HCT116 (cell line): ENCODE data around the gene PTGER1. TPM values are rescaled to one million over a fixed set of nuclear protein-coding genes. Genes with fewer than 3 reads are reported as not detected.

ENCODE experiments used
- ATAC-seq: fragments of 200-7000 bp; cut with Tn5 transposase; 2 replicates; pipeline ENCODE4 v1.9.1; 2020; ENCODE audit warnings: mild to moderate bottlenecking, moderate library complexity
- BruUV-seq: library from RNA; stranded (reverse); fragments of 400-500 nt; replicated peaks from 2 replicates; lab custom pipeline; 2021; lab: Mats Ljungman, UMichigan
- CTCF ChIA-PET: fragments of 300-600 bp; sonication (Branson Sonifier 250); formaldehyde crosslinking; loops from one replicate; lab custom pipeline; 2021; ENCODE audit warnings: antibody characterized with exemption; lab: Charles Lee
- POLR2A ChIA-PET: fragments of 300-600, 350-600 bp; sonication (Branson Sonifier 250); formaldehyde crosslinking; loops from one replicate; lab custom pipeline; 2021; ENCODE audit warnings: antibody characterized with exemption; lab: Charles Lee
- RAD21 ChIA-PET, 2 experiments: fragments of 300-600 bp; sonication (Branson Sonifier 250); formaldehyde crosslinking; loops; one replicate each; lab custom pipeline; 2023; ENCODE audit warnings: low total read pairs in 2 of 2; ENCODE audit not compliant: uncharacterized antibody in 2 of 2, unreplicated experiment in 2 of 2, low non-redundant PET in 1 of 2; lab: Charles Lee
- DNase-seq: peaks from one replicate; pipeline ENCODE4 v3.0.0-alpha.2; 2010; ENCODE audit warnings: low read depth, low spot score
- H2AFZ ChIP-seq: fragments of 200-600 bp; shearing (Covaris generic), sonication (generic); 2 replicates; pipeline ENCODE4 v1.6.1; 2017; ENCODE audit warnings: low read depth, mixed run types, mixed read lengths, antibody characterized with exemption, low read length; ENCODE audit not compliant: poor library complexity, severe bottlenecking
- H3K27ac ChIP-seq: 2 replicates; pipeline ENCODE4 v1.5.1; 2012; ENCODE audit warnings: low read depth, low read length
- H3K27me3 ChIP-seq: fragments of 200-600 bp; sonication (generic); 2 replicates; pipeline ENCODE4 v1.6.1; 2016; ENCODE audit warnings: mixed run types, low read length, mixed read lengths; ENCODE audit not compliant: insufficient read depth
- H3K36me3 ChIP-seq, 2 experiments: fragments of 200-500 bp in 1 of 2; fragments of 200-600 bp in 1 of 2; sonication (Bioruptor generic) in 1 of 2; sonication (generic) in 1 of 2; 2 replicates each; pipeline versions ENCODE4 v1.5.1 to v1.6.1; 2014 to 2016; ENCODE audit warnings: low read length in 2 of 2, inconsistent platforms in 1 of 2, mixed read lengths in 1 of 2, mixed run types in 1 of 2; ENCODE audit not compliant: insufficient read depth in 2 of 2, control insufficient read depth in 1 of 2
- H3K4me1 ChIP-seq, 2 experiments: fragments of 200-600 bp in 1 of 2; sonication (generic) in 1 of 2; 2 replicates each; pipeline versions ENCODE4 v1.5.1 to v1.6.1; 2012 to 2017; ENCODE audit warnings: low read length in 2 of 2, inconsistent platforms in 1 of 2, mild to moderate bottlenecking in 1 of 2, mixed read lengths in 1 of 2, mixed run types in 1 of 2, moderate library complexity in 1 of 2; ENCODE audit not compliant: insufficient read depth in 2 of 2, control insufficient read depth in 1 of 2
- H3K4me2 ChIP-seq: fragments of 200-600 bp; sonication (generic); 2 replicates; pipeline ENCODE4 v1.6.1; 2017; ENCODE audit warnings: mixed run types, low read length, mixed read lengths
- H3K4me3 ChIP-seq, 2 experiments: fragments of 200-600 bp in 1 of 2; sonication (generic) in 1 of 2; replicated peaks in 1 of 2; 2 replicates each; pipeline ENCODE4 v1.5.1; 2011 to 2016; ENCODE audit warnings: low read length in 2 of 2, control low read depth in 1 of 2, low read depth in 1 of 2, mild to moderate bottlenecking in 1 of 2, mixed read lengths in 1 of 2, mixed run types in 1 of 2
- H3K79me2 ChIP-seq: fragments of 200-600 bp; sonication (generic); 2 replicates; pipeline ENCODE4 v1.6.1; 2017; ENCODE audit warnings: mild to moderate bottlenecking, mixed run types, low read length, moderate library complexity, mixed read lengths; ENCODE audit not compliant: insufficient read depth
- H3K9ac ChIP-seq: fragments of 200-600 bp; sonication (generic); 2 replicates; pipeline ENCODE4 v1.6.1; 2016; ENCODE audit warnings: low read length, mixed read lengths
- H3K9me2 ChIP-seq: fragments of 200-600 bp; sonication (generic), shearing (Covaris generic); 2 replicates; pipeline ENCODE4 v1.6.1; 2017; ENCODE audit warnings: mixed run types, mild to moderate bottlenecking, moderate library complexity; ENCODE audit not compliant: insufficient read depth
- H3K9me3 ChIP-seq, 2 experiments: fragments of 200-500 bp in 1 of 2; fragments of 200-600 bp in 1 of 2; sonication (Bioruptor generic) in 1 of 2; sonication (generic) in 1 of 2; 2 replicates each; pipeline ENCODE4 v1.6.1; 2014 to 2017; ENCODE audit warnings: low read length in 2 of 2, mixed read lengths in 2 of 2, inconsistent platforms in 1 of 2, low read depth in 1 of 2, mild to moderate bottlenecking in 1 of 2, mixed run types in 1 of 2, moderate library complexity in 1 of 2; ENCODE audit not compliant: control insufficient read depth in 1 of 2, insufficient read depth in 1 of 2
- H4K20me1 ChIP-seq: fragments of 200-600 bp; sonication (generic), shearing (Covaris generic); 2 replicates; pipeline ENCODE4 v1.6.1; 2017; ENCODE audit warnings: mixed run types, mild to moderate bottlenecking, moderate library complexity; ENCODE audit not compliant: insufficient read depth
- CBX3 ChIP-seq: IDR thresholded peaks from 2 replicates; pipeline ENCODE4 v1.6.1; 2012; ENCODE audit warnings: low read depth
- CEBPB ChIP-seq: IDR thresholded peaks from 2 replicates; pipeline ENCODE4 v1.6.1; 2012; ENCODE audit warnings: low read depth
- EGR1 ChIP-seq: IDR thresholded peaks from 2 replicates; pipeline ENCODE4 v1.6.1; 2012; ENCODE audit warnings: low read depth
- ELF1 ChIP-seq: IDR thresholded peaks from 2 replicates; pipeline ENCODE4 v1.6.1; 2012; ENCODE audit warnings: low read depth, borderline replicate concordance
- EZH2 ChIP-seq: fragments of 200-600 bp; sonication (generic); IDR thresholded peaks from 2 replicates; pipeline ENCODE4 v1.6.1; 2017; ENCODE audit warnings: antibody characterized with exemption, mixed run types
- FOSL1 ChIP-seq: IDR thresholded peaks from 2 replicates; pipeline ENCODE4 v1.6.1; 2012; ENCODE audit warnings: low read depth
- JUND ChIP-seq: IDR thresholded peaks from 2 replicates; pipeline ENCODE4 v1.6.1; 2012
- POLR2A ChIP-seq: IDR thresholded peaks from 2 replicates; pipeline ENCODE4 v1.7.0; 2011; ENCODE audit warnings: borderline replicate concordance; ENCODE audit not compliant: insufficient read depth, insufficient read length; ENCODE audit errors: extremely low read depth
- POLR2AphosphoS5 ChIP-seq: IDR thresholded peaks from 2 replicates; pipeline ENCODE4 v1.6.1; 2011; ENCODE audit warnings: mild to moderate bottlenecking, low read depth, low read length, moderate library complexity
- RAD21 ChIP-seq: IDR thresholded peaks from 2 replicates; pipeline ENCODE4 v1.6.1; 2012; ENCODE audit warnings: low read depth, mild to moderate bottlenecking
- REST ChIP-seq: IDR thresholded peaks from 2 replicates; pipeline ENCODE4 v1.6.1; 2012; ENCODE audit warnings: low read depth
- SP1 ChIP-seq: IDR thresholded peaks from 2 replicates; pipeline ENCODE4 v1.6.1; 2012; ENCODE audit warnings: low read depth
- TCF7L2 ChIP-seq: IDR thresholded peaks from 2 replicates; pipeline ENCODE4 v1.7.0; 2011; ENCODE audit warnings: borderline replicate concordance, inconsistent platforms; ENCODE audit not compliant: insufficient read depth, insufficient read length; ENCODE audit errors: extremely low read depth
- YY1 ChIP-seq: IDR thresholded peaks from 2 replicates; pipeline ENCODE4 v1.6.1; 2011; ENCODE audit warnings: low read length, low read depth, moderate library complexity, mild to moderate bottlenecking; ENCODE audit not compliant: insufficient replicate concordance; ENCODE audit errors: extremely low read depth
- ZNF274 ChIP-seq: fragments of 200-500 bp; sonication (Bioruptor generic); IDR thresholded peaks from 2 replicates; pipeline ENCODE4 v1.6.1; 2014; ENCODE audit warnings: mild to moderate bottlenecking, low read depth, low read length, inconsistent platforms
- intact Hi-C: fragments of 100-400 bp; cut with micrococcal nuclease; formaldehyde crosslinking; loops from 2 replicates; pipeline ENCODE4 v1.10.0; 2022
- total RNA-seq: library from RNA; stranded (reverse); gene quantifications from one replicate; pipeline ENCODE4 v1.2.1, GENCODE V29; 2021; ENCODE audit not compliant: unreplicated experiment
- TF ChIP-seq, protein P1 (sequence below): IDR thresholded peaks from 2 replicates; pipeline ENCODE4 v1.6.1; 2012
- TF ChIP-seq, protein P2 (sequence below): IDR thresholded peaks from 2 replicates; pipeline ENCODE4 v1.6.1; 2012
- TF ChIP-seq, protein P3 (sequence below): IDR thresholded peaks from 2 replicates; pipeline ENCODE4 v1.6.1; 2011; ENCODE audit warnings: mild to moderate bottlenecking, low read length, moderate library complexity; ENCODE audit not compliant: insufficient replicate concordance; ENCODE audit errors: extremely low read depth

PTGER1 gene
- total RNA-seq, 1 experiment from 2014 or later = 1.1 TPM

DNA sequence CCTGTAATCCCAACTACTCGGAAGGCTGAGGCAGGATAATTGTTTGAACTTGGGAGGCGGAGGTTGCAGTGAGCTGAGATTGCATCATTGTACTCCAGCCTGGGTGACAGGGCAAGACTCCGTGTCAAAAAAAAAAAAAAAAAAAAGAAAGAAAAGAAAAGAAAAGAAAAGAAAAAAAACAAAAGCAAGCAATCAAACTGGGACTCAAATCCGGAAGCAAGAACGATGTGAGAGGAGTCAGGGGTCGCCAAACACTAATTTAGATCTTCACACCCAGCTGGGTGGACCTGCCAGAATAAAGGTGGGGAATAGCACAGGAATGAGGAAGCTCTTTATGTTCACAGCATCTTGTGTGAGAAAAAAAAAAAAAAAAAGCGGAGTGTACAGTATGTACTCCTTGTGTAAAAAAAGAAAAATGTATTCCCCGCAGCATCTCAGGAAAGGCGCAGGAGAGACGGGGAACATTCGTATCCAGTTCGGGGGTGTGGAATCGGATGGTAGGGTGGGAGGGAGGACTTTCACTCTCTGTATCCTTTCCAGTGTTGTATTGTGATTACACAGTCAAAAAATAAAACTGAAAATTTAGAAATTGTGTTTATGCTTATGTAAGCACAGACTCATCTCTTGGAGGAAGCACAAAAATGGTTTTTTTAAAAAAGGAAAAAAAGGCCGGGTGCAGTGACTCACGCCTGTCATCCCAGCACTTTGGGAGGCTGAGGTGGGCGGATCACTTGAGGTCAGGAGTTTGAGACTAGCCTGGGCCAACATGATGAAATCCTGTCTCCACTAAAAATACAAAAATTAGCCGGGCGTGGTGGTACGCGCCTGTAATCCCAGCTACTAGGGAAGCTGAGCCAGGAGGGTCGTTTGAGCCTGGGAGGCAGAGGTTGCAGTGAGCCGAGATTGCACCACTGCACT is 35.4 kb upstream of the PTGER1 start:
- H3K9ac ChIP-seq = peak overlapping the region; percentile 41
- no peaks in the 10 kb centered on the region for H3K9me2 ChIP-seq
- no peaks in the 10 kb centered on the region for H3K9me3 ChIP-seq
- ATAC-seq = no peak; the same call in 1 of the 2 replicates
- peaks cover 3 to 12% of the 10 kb centered on the region in 2 experiments; a peak in 3 of 4 replicates for H3K36me3 ChIP-seq
- POLR2A ChIA-PET = interaction anchor here (0.7 to 8.7 kb wide), 4 partner anchors 9 to 263 kb away, joined by 3 to 112 read pairs (median 7); partner anchors contain the start of genes DNAJB1 and GIPC1
- no peaks in the 10 kb centered on the region for H3K27me3 ChIP-seq
- RAD21 ChIA-PET = interaction anchor here in 1 of 2 experiments (0.6 kb wide), 1 partner anchor 962 kb away, joined by 3 read pairs; no protein-coding TSS in a partner anchor
- intact Hi-C loops = no loop called here
- no peak for DNase-seq
- H2AFZ ChIP-seq = no peak overlapping the region
- peaks cover 68 to 96% of the 10 kb centered on the region in 2 experiments for H3K4me1 ChIP-seq
- CTCF ChIA-PET = interaction anchor here (1.5 kb wide), 1 partner anchor 40 kb away, joined by 4 read pairs; no protein-coding TSS in a partner anchor
- H3K79me2 ChIP-seq = peaks cover 18% of the 10 kb centered on the region
- BruUV-seq = no TSS peak
- peaks cover 17% of the 10 kb centered on the region; the same call in 1 of the 2 replicates for H4K20me1 ChIP-seq
- peak overlapping the region; percentile 51 for H3K27ac ChIP-seq
- H3K4me3 ChIP-seq = peak overlapping the region; percentile 2 to 24; a peak in 2 of 4 replicates
- H3K4me2 ChIP-seq = peak overlapping the region; percentile 76
- TF ChIP-seq POLR2AphosphoS5 = no peak
- 0 out of 2 replicates have a peak, but pooled peaks have one; percentile 12 for TF ChIP-seq CBX3
- no peak for TF ChIP-seq POLR2A
- TF ChIP-seq, protein P1, sequence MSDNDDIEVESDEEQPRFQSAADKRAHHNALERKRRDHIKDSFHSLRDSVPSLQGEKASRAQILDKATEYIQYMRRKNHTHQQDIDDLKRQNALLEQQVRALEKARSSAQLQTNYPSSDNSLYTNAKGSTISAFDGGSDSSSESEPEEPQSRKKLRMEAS = peak; percentile 8; the same call in 1 of the 2 replicates
- TF ChIP-seq FOSL1 = peak; percentile 44; the same call in 1 of the 2 replicates
- peak; percentile 82 for TF ChIP-seq EGR1
- TF ChIP-seq CEBPB = peak; percentile 66
- peak; percentile 40; the same call in 1 of the 2 replicates for TF ChIP-seq JUND
- no peak for TF ChIP-seq EZH2
- TF ChIP-seq, protein P2, sequence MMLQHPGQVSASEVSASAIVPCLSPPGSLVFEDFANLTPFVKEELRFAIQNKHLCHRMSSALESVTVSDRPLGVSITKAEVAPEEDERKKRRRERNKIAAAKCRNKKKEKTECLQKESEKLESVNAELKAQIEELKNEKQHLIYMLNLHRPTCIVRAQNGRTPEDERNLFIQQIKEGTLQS = no peak
- TF ChIP-seq, protein P3, sequence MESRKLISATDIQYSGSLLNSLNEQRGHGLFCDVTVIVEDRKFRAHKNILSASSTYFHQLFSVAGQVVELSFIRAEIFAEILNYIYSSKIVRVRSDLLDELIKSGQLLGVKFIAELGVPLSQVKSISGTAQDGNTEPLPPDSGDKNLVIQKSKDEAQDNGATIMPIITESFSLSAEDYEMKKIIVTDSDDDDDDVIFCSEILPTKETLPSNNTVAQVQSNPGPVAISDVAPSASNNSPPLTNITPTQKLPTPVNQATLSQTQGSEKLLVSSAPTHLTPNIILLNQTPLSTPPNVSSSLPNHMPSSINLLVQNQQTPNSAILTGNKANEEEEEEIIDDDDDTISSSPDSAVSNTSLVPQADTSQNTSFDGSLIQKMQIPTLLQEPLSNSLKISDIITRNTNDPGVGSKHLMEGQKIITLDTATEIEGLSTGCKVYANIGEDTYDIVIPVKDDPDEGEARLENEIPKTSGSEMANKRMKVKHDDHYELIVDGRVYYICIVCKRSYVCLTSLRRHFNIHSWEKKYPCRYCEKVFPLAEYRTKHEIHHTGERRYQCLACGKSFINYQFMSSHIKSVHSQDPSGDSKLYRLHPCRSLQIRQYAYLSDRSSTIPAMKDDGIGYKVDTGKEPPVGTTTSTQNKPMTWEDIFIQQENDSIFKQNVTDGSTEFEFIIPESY = no peak
- TF ChIP-seq REST = no peak
- TF ChIP-seq TCF7L2 = no peak
- no peak for TF ChIP-seq ZNF274
- TF ChIP-seq RAD21 = no peak
- TF ChIP-seq SP1 = no peak
- TF ChIP-seq ELF1 = no peak
- TF ChIP-seq YY1 = no peak
